ENCODE measurements around the gene RASSF6. TPM values are rescaled to one million over a fixed set of nuclear protein-coding genes. Genes with fewer than 3 reads are reported as not detected.

Gene RASSF6
- total RNA-seq, 1 experiment from 2014 or later: 0.22 TPM

GRCh38 chr4:73600954-73601353 lies 19.3 kb downstream of the RASSF6 start:
- Histone ChIP-seq H3K79me2 (ENCODE audit: insufficient read depth, low read length) (no peaks in the 10 kb centered on the region), H4K20me1 (ENCODE audit: control insufficient read depth, insufficient read depth, insufficient read length) (no peaks in the 10 kb centered on the region), H3K4me1 (ENCODE audit: insufficient read depth, low read length) (peaks cover 2% of the 10 kb centered on the region; the same call in 1 of the 2 replicates), H4K5ac (ENCODE audit: insufficient read length, low read depth, low read length) (no peak overlapping the region), H2BK12ac (ENCODE audit: insufficient read length, low read depth, low read length) (no peak overlapping the region), H3K27me3 (ENCODE audit: insufficient read depth, low read length) (no peaks in the 10 kb centered on the region), H4K8ac (replicated peaks; ENCODE audit: insufficient read length, low read depth, low read length) (no peak overlapping the region), H3K79me1 (ENCODE audit: insufficient read depth, low read depth, low read length, poor library complexity, severe bottlenecking) (no peaks in the 10 kb centered on the region), H3K9me3 (ENCODE audit: control insufficient read depth, low read depth, low read length) (no peaks in the 10 kb centered on the region), H2BK15ac (ENCODE audit: low read depth, low read length) (no peak overlapping the region), H3K4ac (ENCODE audit: low read depth, low read length) (no peak overlapping the region), H4K91ac (ENCODE audit: insufficient read length, low read depth, low read length) (no peak overlapping the region), H3K9ac (ENCODE audit: extremely low read depth, insufficient read length, low read length) (no peak overlapping the region), H3T11ph (ENCODE audit: low read length) (no peak overlapping the region), H2AFZ (ENCODE audit: low read length) (no peak overlapping the region), H3K23ac (ENCODE audit: insufficient read length, low read depth, low read length) (no peak overlapping the region), H3K14ac (ENCODE audit: insufficient read depth, low read length) (no peak overlapping the region), H3K56ac (ENCODE audit: insufficient read length, low read depth, low read length) (no peak overlapping the region), H2AK5ac (ENCODE audit: insufficient read length, low read length) (no peak overlapping the region), H3K4me2 (ENCODE audit: insufficient read depth, insufficient read length, low read length) (no peak overlapping the region), H3K18ac (ENCODE audit: insufficient read length, low read depth, low read length) (no peak overlapping the region), H2BK5ac (ENCODE audit: insufficient read length, low read length) (no peak overlapping the region), H3K23me2 (ENCODE audit: insufficient read length, low read depth, low read length, poor library complexity, severe bottlenecking) (no peaks in the 10 kb centered on the region), H2BK20ac (ENCODE audit: low read depth, low read length, poor library complexity, severe bottlenecking) (no peak overlapping the region), H3K27ac (ENCODE audit: insufficient read length, low read depth, low read length) (no peak overlapping the region), H2BK120ac (ENCODE audit: low read depth, low read length, poor library complexity, severe bottlenecking) (no peak overlapping the region)
- H3K27me3 Mint-ChIP-seq (ENCODE audit: low read depth): no peaks in the 10 kb centered on the region
- H3K27ac Mint-ChIP-seq: no peak overlapping the region
- no peak for TF ChIP-seq CTCF (conservative IDR thresholded peaks at IDR 0.05)
- H3K36me3 Mint-ChIP-seq (ENCODE audit: insufficient read depth in 1 of 3, low read depth in 3 of 3): no peaks in the 10 kb centered on the region
- no peak for DNase-seq
- peaks cover 19 to 21% of the 10 kb centered on the region in 2 experiments for H3K4me1 Mint-ChIP-seq
- H3K4me3 Mint-ChIP-seq: no peak overlapping the region
- H3K9me3 Mint-ChIP-seq: peaks cover 0 to 6% of the 10 kb centered on the region in 2 experiments; a peak in 3 of 5 replicates
